ENCODE measurements around the gene C1orf50.

DNA sequence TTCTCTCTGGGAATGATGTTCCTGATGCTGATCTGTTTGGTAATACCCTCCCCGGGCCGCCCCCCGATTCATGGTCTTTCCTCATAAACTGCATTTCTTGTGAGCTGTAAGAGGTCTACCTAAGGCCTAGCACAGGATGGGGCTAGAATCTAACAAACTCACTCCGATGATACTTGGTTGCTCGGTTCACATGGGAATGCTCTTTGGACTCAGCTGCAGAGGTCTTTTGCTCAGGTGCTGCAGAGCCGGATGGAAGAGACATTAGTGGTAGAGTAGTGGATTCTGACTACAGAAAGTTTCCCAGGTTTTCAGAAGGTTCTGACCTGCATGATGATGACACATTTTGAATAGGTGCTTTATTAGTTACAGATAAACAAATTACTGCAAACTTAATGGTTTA, 9.5 kb downstream of the C1orf50 start:
- TF ChIP-seq, protein P1, sequence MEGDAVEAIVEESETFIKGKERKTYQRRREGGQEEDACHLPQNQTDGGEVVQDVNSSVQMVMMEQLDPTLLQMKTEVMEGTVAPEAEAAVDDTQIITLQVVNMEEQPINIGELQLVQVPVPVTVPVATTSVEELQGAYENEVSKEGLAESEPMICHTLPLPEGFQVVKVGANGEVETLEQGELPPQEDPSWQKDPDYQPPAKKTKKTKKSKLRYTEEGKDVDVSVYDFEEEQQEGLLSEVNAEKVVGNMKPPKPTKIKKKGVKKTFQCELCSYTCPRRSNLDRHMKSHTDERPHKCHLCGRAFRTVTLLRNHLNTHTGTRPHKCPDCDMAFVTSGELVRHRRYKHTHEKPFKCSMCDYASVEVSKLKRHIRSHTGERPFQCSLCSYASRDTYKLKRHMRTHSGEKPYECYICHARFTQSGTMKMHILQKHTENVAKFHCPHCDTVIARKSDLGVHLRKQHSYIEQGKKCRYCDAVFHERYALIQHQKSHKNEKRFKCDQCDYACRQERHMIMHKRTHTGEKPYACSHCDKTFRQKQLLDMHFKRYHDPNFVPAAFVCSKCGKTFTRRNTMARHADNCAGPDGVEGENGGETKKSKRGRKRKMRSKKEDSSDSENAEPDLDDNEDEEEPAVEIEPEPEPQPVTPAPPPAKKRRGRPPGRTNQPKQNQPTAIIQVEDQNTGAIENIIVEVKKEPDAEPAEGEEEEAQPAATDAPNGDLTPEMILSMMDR (IDR thresholded peaks at IDR 0.05 in 8 of 11, conservative IDR thresholded peaks at IDR 0.05 in 3 of 11), result no peak
- no peak for TF ChIP-seq POLR2A (IDR thresholded peaks at IDR 0.05)
